NCI-H2196 (cell line): ENCODE results near the gene TMEM33.
"Not testable (repeated sequence)": the region's sequence is repeated elsewhere in the genome, so short reads cannot be mapped to it uniquely, and the experiment has no call there.

ENCODE experiments used
- DNase-seq: peaks from one replicate; lab custom pipeline; 2025; ENCODE audit not compliant: unreplicated experiment; lab: John Stamatoyannopoulos, UW

TMEM33 gene

GRCh38 chr4:41934901-41935651 is at the start of gene TMEM33:
Gene TMEM33 (plus strand): TSS chr4:41935429. CDS start chr4:41935485, 56 bp downstream.
- peak; percentile 91 for DNase-seq

- no peak for DNase-seq
These were observed 49.8 kb upstream of the TMEM33 start for GRCh38 chr4:41885456-41885855.

- DNase-seq = no peak
These were observed 48.0 kb upstream of the TMEM33 start for GRCh38 chr4:41887277-41887676.

GRCh38 chr4:41887821-41888686 is 47.2 kb upstream of the TMEM33 start:
- DNase-seq = peak; percentile 48

- no peak for DNase-seq
These were observed 46.5 kb upstream of the TMEM33 start for GRCh38 chr4:41888687-41889074.

GRCh38 chr4:41889317-41889716 is 45.9 kb upstream of the TMEM33 start:
- DNase-seq = no peak

GRCh38 chr4:41890085-41890484 is 45.1 kb upstream of the TMEM33 start:
- DNase-seq = no peak

- no peak for DNase-seq
These were observed 38.6 kb upstream of the TMEM33 start for GRCh38 chr4:41896648-41897047.

- DNase-seq = no peak
These were observed 37.5 kb upstream of the TMEM33 start for GRCh38 chr4:41897698-41898097.

GRCh38 chr4:41909136-41909535 is 26.1 kb upstream of the TMEM33 start:
- not testable (repeated sequence) for DNase-seq

GRCh38 chr4:41912546-41912945 is 22.7 kb upstream of the TMEM33 start:
- no peak for DNase-seq

GRCh38 chr4:41913509-41913908 is 21.7 kb upstream of the TMEM33 start:
- no peak for DNase-seq

GRCh38 chr4:41918278-41918677 is 17.0 kb upstream of the TMEM33 start:
- DNase-seq = no peak

- not testable (repeated sequence) for DNase-seq
These were observed 14.8 kb upstream of the TMEM33 start for GRCh38 chr4:41920416-41920815.

- no peak for DNase-seq
These were observed 13.8 kb upstream of the TMEM33 start for GRCh38 chr4:41921476-41921875.

- no peak for DNase-seq
These were observed 7.3 kb upstream of the TMEM33 start for GRCh38 chr4:41927796-41928499.

- no peak for DNase-seq
These were observed 4.9 kb upstream of the TMEM33 start for GRCh38 chr4:41930139-41930831.

- no peak for DNase-seq
These were observed 2.2 kb upstream of the TMEM33 start for GRCh38 chr4:41932988-41933387.

GRCh38 chr4:41933997-41934503 is 1.2 kb upstream of the TMEM33 start:
- peak; percentile 74 for DNase-seq

- no peak for DNase-seq
These were observed 722 bp upstream of the TMEM33 start for GRCh38 chr4:41934514-41934900.

GRCh38 chr4:41935652-41936021 is 408 bp downstream of the TMEM33 start:
- DNase-seq = no peak
